Ishikawa (cell line): ENCODE data around the gene MAGI1.

Source experiments
- CEBPB ChIP-seq: IDR thresholded peaks from 2 replicates; pipeline ENCODE4 v1.6.1; 2012
- CREB1 ChIP-seq: IDR thresholded peaks from 2 replicates; pipeline ENCODE4 v1.6.1; 2012; ENCODE audit warnings: low read depth
- EGR1 ChIP-seq: IDR thresholded peaks from 2 replicates; pipeline ENCODE4 v1.6.1; 2012
- EP300 ChIP-seq: IDR thresholded peaks from 2 replicates; pipeline ENCODE4 v1.6.1; 2012; ENCODE audit warnings: borderline replicate concordance
- FOXM1 ChIP-seq: IDR thresholded peaks from 2 replicates; pipeline ENCODE4 v1.6.1; 2012; ENCODE audit warnings: low read depth, borderline replicate concordance
- MAX ChIP-seq: IDR thresholded peaks from 2 replicates; pipeline ENCODE4 v1.6.1; 2012
- NFIC ChIP-seq: IDR thresholded peaks from 2 replicates; pipeline ENCODE4 v1.6.1; 2012
- RAD21 ChIP-seq: IDR thresholded peaks from 2 replicates; pipeline ENCODE4 v1.6.1; 2012; ENCODE audit warnings: low read depth
- REST ChIP-seq: IDR thresholded peaks from 2 replicates; pipeline ENCODE4 v1.6.1; 2012; ENCODE audit warnings: low read depth, mild to moderate bottlenecking
- TAF1 ChIP-seq: IDR thresholded peaks from 2 replicates; pipeline ENCODE4 v1.6.1; 2012; ENCODE audit warnings: low read depth, mild to moderate bottlenecking
- TCF12 ChIP-seq: IDR thresholded peaks from 2 replicates; pipeline ENCODE4 v1.6.1; 2012; ENCODE audit warnings: low read depth
- TEAD4 ChIP-seq: IDR thresholded peaks from 2 replicates; pipeline ENCODE4 v1.6.1; 2012
- USF1 ChIP-seq: IDR thresholded peaks from 2 replicates; pipeline ENCODE4 v1.6.1; 2012
- YY1 ChIP-seq: IDR thresholded peaks from 2 replicates; pipeline ENCODE4 v1.6.1; 2012; ENCODE audit warnings: low read depth
- ZBTB7A ChIP-seq: IDR thresholded peaks from 2 replicates; pipeline ENCODE4 v1.6.1; 2012; ENCODE audit warnings: low read depth

The MAGI1 gene

DNA sequence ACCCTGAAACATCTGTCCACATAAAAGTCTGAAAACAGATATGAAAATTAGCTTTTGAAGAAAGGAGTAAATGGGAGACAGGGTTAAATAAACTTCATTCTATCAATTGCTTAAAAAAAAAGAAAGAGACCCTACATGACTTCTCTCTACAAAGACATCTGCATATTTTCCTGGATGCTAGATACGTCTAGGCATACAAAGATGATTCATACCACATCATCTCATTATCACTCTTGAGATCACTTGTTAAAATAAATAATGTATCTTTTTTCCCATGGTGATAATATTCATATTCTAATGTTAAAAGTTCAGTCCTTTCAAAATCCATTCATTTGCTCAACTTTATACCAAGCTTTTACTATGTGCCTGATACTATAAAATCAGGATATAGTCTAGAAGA, 295.8 kb downstream of the MAGI1 start:
- TF ChIP-seq EGR1 (no peak), CREB1 (no peak), EP300 (no peak), REST (no peak), ZBTB7A (no peak), TEAD4 (no peak), TAF1 (no peak), MAX (no peak), FOXM1 (no peak), USF1 (no peak), YY1 (no peak), RAD21 (no peak), CEBPB (no peak), NFIC (no peak), TCF12 (no peak)

DNA sequence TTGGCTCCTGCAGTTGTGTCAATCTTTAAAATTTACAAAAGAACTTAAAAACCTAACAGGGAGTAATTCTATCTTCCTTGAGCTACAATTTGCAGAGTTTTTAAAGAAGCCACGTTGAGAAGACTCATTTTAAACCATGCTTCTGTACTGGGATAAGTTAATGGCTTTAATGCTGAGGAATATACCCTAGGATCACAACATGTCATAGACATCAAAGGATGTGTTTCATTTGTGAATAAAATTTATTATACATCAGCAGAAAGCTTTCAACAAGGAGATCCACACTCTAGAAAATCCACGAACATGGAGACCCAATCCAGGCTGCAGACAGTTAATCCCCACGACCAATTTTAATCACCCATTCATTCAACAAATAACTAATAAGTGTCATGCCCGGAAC, 297.2 kb downstream of the MAGI1 start:
- TF ChIP-seq CEBPB (no peak), RAD21 (no peak), REST (no peak), YY1 (no peak), MAX (no peak), USF1 (no peak), TEAD4 (no peak), ZBTB7A (no peak)

DNA sequence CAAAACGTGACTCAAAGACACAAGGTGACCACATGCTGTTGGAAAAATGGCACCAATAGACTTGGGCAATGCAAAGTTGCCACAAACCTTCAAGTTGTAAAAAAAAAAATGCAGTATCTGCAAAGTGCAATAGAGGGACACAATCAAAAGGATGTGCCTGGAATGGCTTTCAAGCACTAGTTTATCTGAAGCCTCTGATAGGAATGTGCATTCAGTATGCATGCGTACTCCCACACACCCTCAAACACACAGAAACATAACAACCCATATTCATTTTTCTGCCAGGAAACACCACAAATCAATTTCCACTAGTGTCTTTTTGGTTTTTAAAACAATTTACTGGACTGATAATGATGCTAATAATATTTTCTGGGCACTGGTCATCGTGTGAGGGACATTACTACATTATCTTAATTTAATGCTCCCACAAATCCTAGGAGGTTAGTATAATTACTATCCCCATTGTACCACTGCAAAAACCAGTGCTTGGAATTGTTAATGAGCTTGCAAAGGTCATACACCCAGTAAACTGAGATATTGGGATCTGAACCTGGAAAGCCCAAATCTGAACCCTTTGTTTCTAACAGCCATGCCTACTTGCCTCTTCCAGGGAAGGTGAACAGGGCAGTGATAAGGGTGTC, 298.7 kb downstream of the MAGI1 start:
- TF ChIP-seq TEAD4 (no peak), NFIC (no peak), FOXM1 (no peak)

DNA sequence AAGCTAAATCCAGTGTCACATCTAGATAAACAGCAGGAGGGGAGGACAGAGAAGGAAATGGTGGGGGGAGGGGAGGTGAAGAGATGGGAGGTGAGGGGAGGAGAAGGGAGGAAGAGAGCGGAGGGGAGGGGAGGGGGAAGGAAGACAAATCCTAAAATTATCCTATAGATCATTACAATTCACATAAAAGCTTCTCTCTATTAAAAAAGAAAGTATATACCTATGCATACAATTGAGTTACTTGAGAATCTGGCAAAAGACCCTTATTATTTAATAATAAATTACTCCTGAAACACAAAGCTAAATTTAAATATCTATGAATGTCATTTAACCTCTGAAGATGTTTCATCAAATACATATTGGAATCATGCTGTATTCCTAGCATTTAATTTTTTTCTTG, 303.9 kb downstream of the MAGI1 start:
- no peak for TF ChIP-seq CREB1
- TF ChIP-seq MAX: no peak
- no peak for TF ChIP-seq USF1
- no peak for TF ChIP-seq NFIC
- no peak for TF ChIP-seq REST
- no peak for TF ChIP-seq TEAD4
